Stimulated activated naive CD8-positive, alpha-beta T cell treated with anti-CD3 and anti-CD28 coated beads, Interleukin-15, Interleukin-2, amounts not matched to agents 100 U/mL and 50 U/mL, for 24 hours (primary cell): ENCODE results near the gene NOP53.
"Not testable (repeated sequence)": the region's sequence is repeated elsewhere in the genome, so short reads cannot be mapped to it uniquely, and the experiment has no call there.

Experiments used
- ATAC-seq: fragments of 150-1000 bp; cut with Tn5 transposase; one replicate; pipeline ENCODE4 v1.10.0; 2021
- DNase-seq: peaks from one replicate; pipeline ENCODE4 v3.0.0; 2021

The NOP53 gene

GRCh38 chr19:47777245-47778048 is 32.1 kb downstream of the NOP53 start:
- not testable (repeated sequence) for DNase-seq, ATAC-seq

GRCh38 chr19:47778049-47778953 is 33.0 kb downstream of the NOP53 start, which contains the start of gene SELENOW:
TSS of gene SELENOW (plus strand) at chr19:47778703. CDS start at chr19:47778786, 83 bp downstream.
- ATAC-seq (peak; percentile 96), DNase-seq (peak; percentile 86)

GRCh38 chr19:47778954-47779351 is 33.6 kb downstream of the NOP53 start:
- DNase-seq (peak; percentile 15), ATAC-seq (no peak)

- DNase-seq = no peak
- no peak for ATAC-seq
These were observed 34.3 kb downstream of the NOP53 start for GRCh38 chr19:47779524-47780214.

GRCh38 chr19:47780215-47780551 is 34.8 kb downstream of the NOP53 start:
- no peak for DNase-seq
- ATAC-seq = no peak

- ATAC-seq = no peak
These were observed 36.4 kb downstream of the NOP53 start for GRCh38 chr19:47781590-47782262.

GRCh38 chr19:47786566-47786965 is 41.2 kb downstream of the NOP53 start:
- DNase-seq (no peak), ATAC-seq (no peak)

More at GRCh38 chr19:47781590-47782262, 36.4 kb downstream of the NOP53 start:
- DNase-seq = no peak

- ATAC-seq, DNase-seq: not testable (repeated sequence)
These were observed 42.0 kb downstream of the NOP53 start for GRCh38 chr19:47787307-47787706.

GRCh38 chr19:47789811-47790210 is 44.5 kb downstream of the NOP53 start:
- not testable (repeated sequence) for DNase-seq, ATAC-seq

GRCh38 chr19:47790398-47790814 is 45.1 kb downstream of the NOP53 start:
- peak; percentile 66 for ATAC-seq
- DNase-seq = peak; percentile 95

- ATAC-seq (no peak), DNase-seq (no peak)
These were observed 47.3 kb downstream of the NOP53 start for GRCh38 chr19:47792616-47793015.

- ATAC-seq (no peak), DNase-seq (no peak)
These were observed 49.2 kb downstream of the NOP53 start for GRCh38 chr19:47794526-47794925.

GRCh38 chr19:47796785-47797184 is 51.4 kb downstream of the NOP53 start:
- ATAC-seq (no peak), DNase-seq (no peak)

- ATAC-seq (no peak), DNase-seq (no peak)
These were observed 52.9 kb downstream of the NOP53 start for GRCh38 chr19:47797996-47798903.

GRCh38 chr19:47798904-47799266 is 53.5 kb downstream of the NOP53 start:
- no peak for ATAC-seq
- DNase-seq = no peak

GRCh38 chr19:47801270-47801669 is 55.9 kb downstream of the NOP53 start:
- ATAC-seq = no peak
- no peak for DNase-seq

- ATAC-seq (no peak), DNase-seq (no peak)
These were observed 57.2 kb downstream of the NOP53 start for GRCh38 chr19:47802521-47803043.

GRCh38 chr19:47803148-47803547 is 57.8 kb downstream of the NOP53 start:
- ATAC-seq, DNase-seq: not testable (repeated sequence)

- not testable (repeated sequence) for ATAC-seq, DNase-seq
These were observed 58.3 kb downstream of the NOP53 start for GRCh38 chr19:47803671-47804070.

GRCh38 chr19:47804451-47804850 is 59.1 kb downstream of the NOP53 start, which contains the start of gene TPRX1:
TSS of gene TPRX1 (minus strand) at chr19:47804551. CDS start at chr19:47804539, 12 bp downstream.
- not testable (repeated sequence) for DNase-seq, ATAC-seq
